SHP77 treated with DMSO at 0.1 percent for 48 hours (cell line): ENCODE results near the gene AIG1.

Experiments
- DNase-seq: peaks from one replicate; lab custom pipeline; 2025; lab: John Stamatoyannopoulos, UW

AIG1 gene

DNA sequence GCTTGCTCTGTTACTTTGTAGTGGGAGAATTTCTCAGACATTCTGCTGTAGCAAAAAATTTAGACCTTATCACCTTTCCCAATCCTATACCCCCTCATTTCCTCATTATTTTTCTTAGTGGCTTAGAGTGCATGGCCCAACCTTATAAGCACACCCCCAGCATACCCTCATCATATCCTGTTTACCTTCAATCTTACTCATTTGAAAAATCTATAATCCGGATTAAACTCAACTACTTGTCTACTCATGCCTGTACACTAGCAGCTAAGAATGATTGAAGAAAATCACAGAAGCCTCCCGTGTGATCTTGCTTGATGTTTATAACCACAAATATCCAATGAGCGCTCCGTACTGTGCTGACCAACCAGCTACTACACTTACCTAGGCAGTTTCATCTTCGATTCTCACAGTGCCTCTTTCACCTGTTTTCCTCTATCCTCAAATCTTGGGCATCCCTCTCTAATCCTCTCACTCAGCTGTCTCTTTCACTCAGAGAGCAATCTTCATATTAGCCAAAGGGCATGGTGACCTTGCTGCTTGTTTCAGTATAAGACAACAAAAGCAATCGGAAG is 36.6 kb downstream of the AIG1 start:
- DNase-seq: no peak

DNA sequence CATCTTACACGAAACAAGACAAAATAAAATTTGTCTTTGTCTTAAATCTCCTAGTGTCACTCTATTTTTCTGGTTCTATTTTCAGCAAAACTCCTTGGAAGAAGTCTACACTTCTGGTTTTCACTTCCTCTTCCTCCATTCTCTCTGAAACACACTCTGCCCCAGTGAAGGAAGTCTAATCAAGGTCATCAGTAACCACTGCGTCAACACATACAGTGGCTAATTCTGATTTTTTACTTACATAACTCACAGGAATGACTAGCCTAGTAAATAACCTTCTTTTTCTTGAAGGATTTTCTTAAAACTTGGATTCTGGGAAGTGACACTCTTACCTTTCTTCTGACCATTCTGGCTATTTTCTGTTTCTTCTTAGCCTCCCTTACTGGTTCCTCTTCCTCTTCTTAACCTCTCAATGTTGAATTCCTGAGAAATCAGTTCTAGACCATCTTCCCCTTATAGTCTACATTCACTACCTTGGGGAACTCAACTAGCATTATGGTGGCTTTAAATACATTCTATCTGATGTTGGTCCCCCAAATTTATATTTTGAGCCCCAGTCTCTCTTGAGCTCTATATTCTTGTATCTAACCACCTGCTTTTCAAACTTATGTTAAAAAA is 37.5 kb downstream of the AIG1 start:
- DNase-seq: no peak

DNA sequence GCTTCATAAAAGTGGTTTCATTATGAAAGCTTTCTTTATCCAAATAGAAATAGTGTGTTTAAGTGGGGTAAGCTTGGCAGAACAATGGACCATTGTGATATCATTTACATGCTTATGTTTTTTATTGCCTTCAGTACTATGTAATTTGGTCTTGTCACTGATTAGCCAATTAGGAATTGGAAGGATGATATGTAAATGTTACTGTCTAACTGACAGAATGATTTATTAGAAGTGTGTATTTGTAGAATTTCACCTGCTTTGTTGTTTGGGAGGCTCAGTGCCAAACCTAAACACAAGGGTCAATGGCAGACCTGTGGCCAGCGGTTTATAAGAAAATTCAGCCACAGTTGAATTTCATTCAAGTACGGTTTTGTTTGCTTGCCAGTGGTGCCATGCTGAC is 39.0 kb downstream of the AIG1 start:
- DNase-seq: no peak

DNA sequence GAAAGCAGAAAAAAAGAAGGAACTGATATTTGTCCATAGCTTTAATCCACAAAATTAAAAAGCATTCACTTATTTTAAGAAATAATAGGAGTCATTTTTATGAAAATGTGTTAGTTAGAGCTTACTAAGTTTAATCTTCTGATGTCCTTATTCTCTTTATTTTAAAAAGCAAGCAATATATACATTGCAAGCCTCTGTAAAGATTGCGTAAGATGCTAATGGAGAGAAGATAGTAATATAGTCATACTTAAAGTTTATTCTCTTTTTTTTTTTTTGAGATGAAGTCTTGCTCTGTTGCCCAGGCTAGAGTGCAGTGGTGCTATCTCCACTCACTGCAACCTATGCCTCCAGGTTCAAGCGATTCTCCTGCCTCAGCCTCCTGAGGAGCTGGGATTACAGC is 39.7 kb downstream of the AIG1 start:
- DNase-seq: no peak

DNA sequence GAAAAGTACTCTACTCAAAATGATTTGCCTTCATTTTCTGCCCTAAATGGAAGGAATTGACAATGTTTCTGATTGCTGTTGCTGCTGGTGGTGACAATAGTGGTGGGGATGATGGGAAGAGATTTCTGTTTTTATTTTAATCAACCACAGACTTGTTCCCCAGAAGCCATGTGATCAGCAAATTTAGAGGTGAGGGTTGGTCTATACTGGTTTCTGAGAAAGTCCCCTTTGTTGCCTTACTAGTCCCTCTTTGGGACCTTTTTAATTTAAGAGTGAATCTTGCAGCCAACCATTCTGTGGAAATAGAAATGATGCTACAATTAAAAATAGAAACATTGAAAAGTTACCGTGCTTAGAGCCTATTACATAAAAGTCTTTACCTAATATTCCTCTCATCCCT is 43.2 kb downstream of the AIG1 start:
- DNase-seq: no peak

DNA sequence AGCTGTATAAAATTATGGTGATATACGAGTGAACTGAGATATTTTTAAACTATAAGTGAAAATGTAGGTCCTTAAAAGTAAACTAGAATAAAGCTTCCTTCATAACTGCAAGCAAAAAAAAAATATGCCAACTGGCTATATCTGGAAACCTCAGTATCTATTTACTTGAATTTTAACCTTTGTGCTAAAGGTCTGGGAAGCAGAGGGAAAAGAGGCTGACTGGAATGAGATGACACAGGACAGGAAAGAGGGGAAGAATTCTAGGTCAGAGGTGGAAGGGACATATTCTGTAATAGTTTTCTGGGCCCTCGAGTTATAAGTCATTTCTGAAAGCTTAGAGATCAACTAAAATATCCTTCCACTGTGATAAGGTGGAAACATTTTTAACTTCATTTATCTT is 46.8 kb downstream of the AIG1 start:
- no peak for DNase-seq

DNA sequence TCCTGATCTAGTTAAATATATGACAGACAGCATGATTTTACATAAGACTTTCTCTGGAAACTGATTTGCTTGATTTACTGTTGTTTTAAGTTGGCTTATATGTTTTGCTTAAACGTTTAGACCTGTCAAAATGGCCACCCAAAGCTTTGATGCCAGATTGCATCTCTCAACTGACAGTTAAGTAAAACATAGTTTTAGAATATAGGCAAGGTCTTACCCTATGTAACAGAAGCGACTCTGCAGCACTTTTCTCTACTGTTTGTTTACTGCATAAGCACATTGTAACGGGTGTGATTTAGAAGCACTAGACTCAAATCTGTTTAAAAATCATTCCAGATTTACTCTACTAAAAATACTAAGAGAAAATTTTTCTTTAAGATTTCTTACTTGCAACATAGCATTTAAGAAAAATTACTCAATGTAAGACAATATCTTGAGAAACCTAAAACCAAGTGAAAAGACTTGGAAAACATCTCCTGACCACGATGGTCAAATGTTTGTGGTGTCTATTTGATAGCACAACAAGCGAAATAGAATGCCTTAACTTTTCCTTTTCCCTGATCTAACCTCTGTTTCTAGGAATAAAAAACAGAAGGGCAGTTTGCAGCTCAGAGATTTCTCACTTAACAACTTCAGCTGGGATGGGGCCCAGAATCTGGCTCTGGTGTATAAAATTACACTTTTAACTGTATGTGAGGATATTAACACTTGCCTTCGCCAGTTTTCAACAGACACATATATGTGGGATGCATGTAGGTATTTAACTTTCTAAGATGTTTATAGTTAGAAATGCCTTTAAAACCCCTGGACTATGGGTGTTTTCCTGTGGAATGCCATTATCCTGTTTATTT is 47.4 kb downstream of the AIG1 start:
- no peak for DNase-seq

DNA sequence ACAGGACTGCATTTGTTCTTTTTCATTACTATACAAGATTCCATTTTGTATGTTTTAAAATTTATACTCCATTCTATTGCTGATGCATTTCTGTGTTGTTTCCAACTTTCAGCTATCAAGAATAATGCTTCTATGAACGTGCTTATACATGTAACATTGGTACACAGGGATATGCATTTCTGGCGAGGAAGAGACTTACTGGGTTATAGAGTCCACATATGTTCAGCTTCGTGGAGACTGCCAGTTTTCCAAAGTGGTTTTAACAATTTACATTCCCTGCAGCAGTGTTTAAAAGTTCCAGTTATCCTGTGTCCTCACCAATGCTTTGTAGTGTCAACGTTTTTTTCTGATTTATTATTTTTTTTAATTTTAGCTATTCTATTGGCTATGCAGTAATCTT is 48.5 kb downstream of the AIG1 start:
- DNase-seq: no peak

DNA sequence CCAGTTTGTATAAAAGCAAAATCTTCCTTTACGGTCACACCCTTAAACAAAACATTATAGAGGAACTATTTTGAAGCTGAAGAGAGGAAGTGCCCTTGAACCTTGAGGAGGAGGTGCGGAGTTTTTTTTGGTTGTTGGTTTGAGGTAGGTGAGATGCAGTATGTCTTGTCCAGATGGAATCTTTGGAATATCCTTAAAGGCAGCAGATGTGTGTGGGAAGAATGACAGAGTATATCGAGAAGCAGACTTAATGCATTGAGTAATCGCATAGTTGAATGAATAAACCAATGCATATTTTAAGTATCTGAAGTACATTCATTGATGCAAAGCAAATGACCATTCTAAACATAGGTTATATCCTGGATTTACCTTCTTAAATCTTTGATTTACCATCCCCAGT is 49.9 kb downstream of the AIG1 start:
- DNase-seq: no peak

DNA sequence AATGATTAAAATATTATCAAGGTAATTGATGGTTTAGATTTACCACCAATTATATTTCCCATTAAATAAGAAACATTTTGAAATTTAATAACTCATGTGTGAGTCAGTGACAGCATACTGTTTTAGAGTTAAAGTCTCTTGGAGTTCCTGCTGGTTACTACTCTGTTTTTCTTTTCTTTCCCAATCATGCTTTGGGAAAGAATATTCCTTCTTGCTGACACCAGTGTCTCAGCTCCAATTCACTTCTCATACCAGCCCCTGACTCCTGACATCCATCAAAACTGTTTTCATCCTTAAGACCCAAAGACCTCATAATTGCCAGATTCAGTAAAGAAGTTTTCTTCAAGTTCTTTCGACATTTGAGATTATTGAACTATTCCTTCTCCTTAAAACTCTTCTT is 50.3 kb downstream of the AIG1 start:
- no peak for DNase-seq

DNA sequence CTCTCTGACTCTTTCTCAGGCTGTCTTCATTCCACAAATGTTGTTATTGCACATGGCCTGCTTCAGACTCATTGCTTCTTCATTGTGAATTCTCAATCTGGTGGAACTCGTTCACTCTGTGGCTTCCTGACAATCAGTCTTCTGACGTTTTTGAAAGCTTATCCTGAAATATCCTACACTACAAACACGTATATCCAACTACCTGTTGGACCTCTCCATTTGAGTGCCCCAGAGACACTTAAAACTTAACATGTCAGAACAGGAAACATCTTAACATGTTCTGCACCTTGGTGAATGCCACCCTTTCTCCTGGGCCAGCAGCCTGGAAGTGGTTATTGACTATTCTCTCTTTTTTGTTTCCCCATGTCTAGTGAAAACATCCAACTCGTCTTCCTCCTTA is 50.8 kb downstream of the AIG1 start:
- no peak for DNase-seq

DNA sequence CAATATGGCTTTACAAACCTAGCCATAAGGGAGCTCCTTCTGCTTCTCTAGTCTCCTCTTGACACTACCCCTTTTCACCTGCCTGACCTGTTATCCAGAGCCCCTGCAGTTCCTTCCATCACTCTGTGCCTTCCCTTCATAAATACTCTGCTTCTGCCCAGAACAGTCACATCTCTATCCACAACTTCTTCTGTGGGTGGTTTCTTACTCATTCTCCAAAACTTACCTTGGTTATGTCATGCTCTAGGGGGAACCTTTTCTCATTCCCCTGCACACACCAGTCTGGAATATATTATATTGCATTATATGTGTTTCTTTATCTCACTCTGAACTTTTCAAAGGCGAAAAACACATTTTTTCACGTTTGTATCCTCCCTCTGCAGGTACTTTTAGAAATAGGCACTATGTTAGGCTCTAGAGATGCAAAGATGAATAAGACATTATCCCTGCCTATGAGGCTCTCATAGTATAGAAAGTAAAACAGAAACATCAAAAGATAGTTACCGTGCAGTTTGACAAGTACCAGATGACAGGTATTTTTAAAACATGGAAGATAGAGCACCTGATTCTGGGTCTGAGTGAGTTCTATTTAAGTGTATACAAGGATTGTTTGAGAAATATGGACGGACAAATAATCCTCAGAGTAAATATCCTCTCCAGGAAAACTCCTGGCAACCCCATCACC is 51.5 kb downstream of the AIG1 start:
- no peak for DNase-seq

DNA sequence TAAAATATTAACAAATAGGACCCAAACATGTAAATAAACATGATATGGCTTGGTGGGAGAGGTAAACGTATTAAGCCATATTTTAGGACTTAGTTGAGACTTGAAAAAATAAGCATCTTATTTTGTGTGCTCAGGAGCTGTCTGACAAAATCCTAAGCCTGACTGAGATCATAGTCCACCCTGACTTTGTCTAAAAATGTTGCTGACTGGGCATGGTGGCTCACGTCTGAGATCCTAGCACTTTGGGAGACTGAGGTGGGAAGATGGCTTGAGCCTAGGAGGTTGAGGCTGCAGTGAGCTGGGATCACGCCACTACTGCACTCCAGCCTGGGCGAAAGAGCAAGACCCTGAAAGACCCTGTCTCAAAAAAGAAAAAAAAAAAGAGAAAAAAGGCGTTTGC is 52.1 kb downstream of the AIG1 start:
- no peak for DNase-seq

DNA sequence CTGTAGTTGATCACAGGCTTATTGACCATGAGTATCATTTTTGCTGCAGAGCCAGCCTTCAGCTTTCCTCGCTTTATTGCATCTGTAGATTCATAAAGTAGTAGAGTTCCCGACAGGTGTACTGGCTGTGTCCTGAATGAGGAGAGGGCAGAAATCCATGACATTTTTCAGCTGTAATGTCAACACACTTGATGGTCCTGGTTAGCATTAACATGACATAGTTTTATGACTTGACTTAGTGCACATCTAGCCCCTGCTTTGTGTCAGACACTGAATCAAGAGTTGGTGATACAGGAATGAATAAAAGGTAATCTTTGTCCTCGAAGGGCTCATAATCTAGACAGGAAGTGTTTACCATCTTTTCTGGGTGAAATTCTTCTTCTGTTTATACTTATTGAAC is 55.0 kb downstream of the AIG1 start:
- DNase-seq: no peak

DNA sequence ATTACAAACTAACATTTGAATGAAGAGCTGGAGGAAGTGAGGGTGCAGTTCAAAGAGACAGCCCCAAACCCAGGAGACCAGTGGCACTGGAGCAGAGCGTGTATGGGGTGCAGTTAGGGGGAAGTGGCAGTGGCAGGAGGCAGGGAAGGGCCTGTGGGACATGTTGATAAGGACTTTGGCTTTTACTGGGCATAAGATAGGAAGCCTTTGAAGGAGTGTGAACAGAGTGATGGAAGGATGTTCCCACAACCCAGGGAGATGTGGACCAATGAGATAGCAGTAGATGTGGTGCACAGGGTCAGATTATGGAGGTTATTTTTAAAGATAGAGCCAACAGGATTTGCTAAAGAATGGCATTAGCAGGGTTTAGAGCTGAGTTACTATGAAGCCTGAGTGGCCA is 56.4 kb downstream of the AIG1 start:
- no peak for DNase-seq

DNA sequence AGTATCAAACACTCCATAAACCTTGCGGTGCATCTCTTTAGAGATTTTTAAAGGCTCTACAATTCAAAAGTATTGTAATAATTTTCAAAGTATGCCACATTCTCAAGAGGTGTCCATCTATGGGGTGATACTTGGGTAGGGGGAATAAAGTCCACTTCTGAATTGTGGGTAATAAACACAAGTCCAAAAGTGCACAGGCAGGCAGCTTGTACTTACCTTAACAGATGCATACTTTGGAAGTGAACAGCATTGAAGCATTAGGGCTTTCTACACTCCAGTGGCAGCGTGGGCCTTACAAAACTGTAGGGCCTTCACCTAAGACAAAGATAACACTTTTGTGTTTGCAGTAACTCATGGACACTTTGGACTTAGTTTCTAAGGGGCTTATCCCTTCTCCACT is 58.6 kb downstream of the AIG1 start:
- no peak for DNase-seq

DNA sequence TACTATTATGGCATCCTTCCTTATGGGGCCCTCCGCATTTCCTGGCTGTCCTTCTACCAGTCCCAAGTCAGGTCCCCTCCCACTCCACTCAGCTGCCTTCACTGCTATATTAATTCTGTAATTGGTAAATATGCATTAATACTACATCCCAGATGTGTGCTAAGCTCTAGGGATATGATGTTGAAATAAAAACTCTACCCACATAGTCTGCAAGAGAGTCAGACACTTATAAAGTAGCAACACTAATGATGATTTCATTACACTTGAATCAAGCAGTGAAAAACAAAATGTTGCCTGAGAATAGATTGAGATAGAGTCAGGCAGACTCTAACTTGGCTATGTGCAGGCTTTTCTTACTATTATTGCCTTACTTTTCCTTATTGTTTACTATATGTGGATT is 62.4 kb downstream of the AIG1 start:
- no peak for DNase-seq

DNA sequence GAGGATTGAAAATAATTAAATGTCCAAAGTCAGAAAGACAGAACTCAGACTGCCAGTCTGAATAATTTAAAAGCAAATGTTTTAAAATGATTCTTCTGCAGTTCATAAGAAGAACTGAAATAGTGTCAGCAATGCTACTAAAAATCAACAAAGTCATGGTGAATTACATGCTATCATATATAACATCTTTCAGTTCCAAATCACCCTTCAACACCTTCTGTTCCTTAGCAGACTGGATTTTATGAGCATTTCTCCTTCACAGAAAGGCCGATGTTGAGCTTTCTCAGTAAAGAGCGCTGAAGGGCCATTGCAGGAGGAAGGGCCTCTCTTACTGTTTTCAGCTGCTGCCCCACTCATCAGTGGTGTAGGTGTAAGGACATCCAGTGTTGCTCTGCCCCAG is 63.3 kb downstream of the AIG1 start:
- DNase-seq: no peak

DNA sequence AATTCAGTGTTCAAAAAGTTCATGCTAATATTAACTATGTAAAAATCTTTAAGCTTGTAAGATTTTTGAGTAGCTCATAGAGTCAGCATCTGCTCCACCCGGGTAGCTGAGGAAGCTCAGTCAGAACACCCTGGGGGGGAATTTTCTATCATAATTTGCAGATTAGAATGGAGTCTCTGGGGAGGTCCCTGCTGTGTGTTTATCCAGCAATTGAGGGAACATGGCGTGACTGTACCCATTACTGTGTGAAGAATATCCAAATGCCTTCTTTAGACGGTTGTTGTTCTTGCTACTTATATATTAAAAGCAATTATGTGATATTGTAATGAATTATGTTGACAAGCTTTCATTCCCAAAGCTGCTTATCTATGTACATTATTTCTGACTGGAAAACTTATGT is 64.8 kb downstream of the AIG1 start:
- no peak for DNase-seq

DNA sequence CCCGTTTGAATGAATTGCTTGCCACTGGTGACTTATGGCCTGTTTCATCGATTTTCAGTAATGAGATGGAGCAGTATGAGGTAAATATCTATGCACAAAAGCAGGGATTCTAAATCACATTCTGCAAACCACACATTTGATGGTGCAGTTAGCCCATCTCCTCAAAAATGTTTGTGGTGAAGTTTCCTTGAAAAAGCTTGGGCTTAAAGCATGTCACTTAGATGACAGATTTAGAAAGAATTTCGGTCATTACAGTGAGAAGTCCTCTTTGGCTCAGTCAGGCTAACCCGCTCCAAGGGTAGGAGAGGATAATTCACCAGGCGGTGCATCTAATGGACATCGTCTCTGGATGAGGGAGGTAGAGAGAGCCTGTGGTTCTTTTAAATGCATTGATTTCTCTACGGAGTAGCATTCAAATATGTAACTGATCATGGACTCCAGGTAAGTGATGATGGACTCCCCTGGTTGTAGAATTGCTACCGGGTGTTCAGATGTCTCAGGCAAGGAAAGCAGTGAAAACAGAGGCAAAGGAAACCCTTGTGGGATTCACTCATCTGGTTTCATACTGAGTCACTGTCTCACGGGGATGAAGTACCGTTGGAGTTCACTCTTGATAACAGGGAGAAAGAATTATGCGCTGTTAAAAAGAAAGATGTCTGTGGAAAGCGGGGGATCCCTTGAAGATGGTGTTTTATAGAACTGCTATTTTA is 65.3 kb downstream of the AIG1 start:
- no peak for DNase-seq

DNA sequence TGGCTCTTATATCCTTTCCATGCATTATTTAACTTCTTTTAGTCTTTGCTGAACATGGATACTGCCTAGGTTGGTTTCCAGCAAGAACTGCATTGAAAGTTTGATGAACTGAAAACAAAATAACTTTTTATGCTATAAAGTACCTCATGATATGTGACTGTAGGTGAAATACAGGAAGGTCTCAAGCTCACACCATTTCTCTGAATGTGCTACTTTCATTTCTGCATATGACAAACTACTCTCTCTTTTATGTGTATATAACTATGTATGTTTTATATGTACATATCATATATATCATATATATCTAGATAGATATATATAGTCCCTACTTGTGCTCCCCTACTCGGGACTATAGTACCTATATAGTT is 65.9 kb downstream of the AIG1 start:
- DNase-seq: no peak

DNA sequence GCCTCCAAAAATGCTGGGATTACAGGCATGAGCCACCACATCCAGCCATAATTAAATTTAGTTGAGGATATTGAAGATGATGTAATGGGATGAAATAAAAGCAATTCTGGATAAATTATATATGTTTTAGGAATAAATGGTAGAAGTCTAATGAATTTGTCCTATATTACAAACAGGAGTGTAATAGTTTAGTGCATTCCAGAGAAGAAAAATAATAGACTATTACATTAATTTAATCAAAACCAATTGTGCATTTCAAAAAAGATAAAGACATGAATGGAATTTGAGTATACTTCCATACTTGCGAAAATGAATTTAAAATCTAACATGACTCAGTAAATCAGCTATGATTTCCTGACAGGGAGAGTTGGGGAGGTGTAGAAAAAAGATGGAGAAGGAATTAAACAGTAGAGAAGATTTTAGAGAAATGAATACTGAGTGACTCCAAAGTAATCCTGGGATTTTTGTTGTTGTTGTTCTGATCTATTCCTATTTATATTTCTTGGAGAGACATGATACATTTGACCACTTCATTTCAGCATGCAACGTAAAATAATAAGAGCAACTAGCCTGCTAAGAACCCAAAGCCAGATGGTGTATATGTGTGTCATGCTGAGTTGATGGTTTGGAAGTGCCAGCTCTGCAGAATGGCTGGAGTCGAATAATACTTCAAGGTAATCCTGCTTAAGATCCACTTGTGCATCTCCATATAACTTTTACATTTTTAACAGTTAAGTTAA is 67.4 kb downstream of the AIG1 start:
- no peak for DNase-seq
